GM18499 (cell line): ENCODE results near the gene ID1.
"Not testable (repeated sequence)": the region's sequence is repeated elsewhere in the genome, so short reads cannot be mapped to it uniquely, and the experiment has no call there.

Source experiments
- ATAC-seq: cut with Tn5 transposase; IDR thresholded peaks from one replicate; pipeline ENCODE4 v1.9.1; 2021; ENCODE audit warnings: moderate number of reproducible peaks; ENCODE audit not compliant: insufficient read depth, unreplicated experiment

ID1 gene

DNA sequence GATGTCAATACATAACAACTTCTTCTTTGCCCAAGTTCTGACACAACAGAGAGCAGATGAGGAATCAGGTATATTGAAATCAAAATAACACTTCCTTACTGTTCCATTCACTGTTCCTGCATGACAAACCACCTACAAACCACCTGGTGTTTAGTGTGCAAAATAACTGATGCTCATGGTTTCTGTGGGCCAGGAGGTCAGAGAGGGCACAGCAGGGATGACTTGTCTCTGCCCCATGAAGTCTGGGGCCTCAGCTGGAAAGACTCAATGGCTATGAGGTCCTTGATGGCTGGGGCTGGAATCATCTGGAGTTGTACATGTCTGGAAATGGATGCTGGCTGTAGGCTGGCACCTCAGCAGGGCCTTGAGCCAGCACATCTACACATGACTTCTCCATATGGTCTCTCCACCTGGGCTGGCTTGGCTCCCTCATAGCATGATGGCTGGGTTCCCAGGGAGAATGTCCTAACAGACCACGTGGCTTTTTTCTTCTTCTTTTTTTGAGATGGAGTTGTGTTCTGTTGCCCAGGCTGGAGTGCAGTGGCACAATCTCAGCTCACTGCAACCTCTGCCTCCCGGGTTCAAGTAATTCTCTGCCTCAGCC is 25.2 kb downstream of the ID1 start:
- ATAC-seq = no peak

DNA sequence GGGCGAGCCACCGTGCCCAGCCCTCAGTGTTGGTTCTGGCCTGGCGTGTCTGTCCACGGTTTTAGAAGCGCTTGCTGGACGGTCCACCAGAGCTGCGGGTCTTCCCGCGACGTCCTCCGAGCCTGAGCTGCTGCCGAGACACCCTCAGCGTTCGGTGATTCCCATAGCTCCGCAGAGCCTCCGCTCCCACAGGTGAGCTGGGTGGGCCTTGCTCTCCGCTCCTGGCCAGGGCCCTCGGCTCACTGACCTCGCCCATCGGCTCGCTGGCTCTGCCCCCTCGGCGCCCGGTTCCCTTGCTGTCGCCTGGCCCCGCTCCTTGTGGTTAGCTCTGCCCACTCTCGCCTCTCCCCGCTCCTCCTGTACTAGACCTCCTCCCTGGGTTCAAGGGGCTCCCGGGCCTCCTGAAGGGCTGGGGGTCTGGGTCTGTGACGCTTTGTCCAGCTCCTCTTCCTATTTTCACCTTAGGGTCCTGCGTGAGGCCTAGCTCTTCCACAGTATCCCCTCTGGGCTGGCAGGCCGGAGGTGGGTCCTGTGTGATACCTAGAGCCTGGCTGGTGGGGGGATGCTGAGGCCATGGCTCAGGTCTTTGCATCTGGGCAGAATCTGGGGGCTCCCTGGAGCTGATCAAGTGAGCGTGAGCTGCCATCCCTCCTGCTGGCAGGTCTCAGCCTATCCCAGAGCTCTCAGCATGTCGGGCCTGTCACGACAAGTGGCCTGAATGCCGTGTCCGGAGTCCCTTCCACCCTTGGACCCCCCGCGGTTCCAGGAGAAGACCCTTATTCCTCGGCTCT is 27.7 kb downstream of the ID1 start:
- no peak for ATAC-seq

DNA sequence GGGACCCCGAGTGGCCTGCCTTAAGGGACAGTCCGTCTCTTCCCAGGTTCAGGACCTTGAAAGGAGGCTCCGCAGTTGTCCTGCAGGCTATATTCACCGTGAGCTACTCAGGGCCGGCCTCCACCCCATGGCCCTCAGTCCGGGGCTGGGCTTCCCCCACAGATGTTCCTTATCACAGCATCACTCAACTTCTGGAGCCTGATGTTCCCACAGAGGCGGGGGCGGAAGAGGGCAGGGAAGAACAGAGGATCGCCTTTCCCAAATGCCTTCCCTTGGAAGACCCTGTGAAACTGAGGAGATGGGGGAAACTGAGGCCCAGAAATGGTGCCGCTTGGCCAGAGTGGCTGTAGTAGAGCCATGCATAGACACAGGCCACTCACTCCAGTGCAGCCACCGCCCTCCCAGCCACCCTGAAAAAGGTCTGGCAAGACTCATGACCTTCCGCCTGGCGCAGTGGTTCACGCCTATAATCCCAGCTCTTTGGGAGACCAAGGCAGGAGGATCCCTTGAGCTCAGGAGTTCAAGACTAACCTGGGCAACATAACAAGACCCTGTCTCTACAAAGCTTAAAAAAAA is 28.3 kb downstream of the ID1 start:
- no peak for ATAC-seq

DNA sequence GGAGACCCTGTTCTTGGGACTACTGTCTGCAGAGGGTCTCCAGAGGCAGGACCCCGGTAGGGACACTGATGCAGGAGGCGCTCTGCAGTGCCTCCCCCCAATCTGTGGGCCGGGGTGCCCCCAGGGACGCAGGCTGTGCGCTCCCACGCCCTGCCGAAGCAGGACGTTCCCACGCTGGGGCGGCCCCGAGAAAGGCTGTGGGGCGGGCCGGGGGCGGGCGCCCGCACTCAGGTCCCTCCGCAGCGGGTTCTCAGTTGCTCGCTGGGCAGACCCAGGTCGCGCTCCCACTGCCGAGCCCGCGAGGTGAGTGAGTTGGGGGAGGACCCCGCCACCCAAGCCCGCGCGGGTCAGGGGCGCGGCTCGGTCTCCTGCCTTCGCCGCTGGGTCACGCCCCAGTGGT is 32.6 kb downstream of the ID1 start, which contains the start of gene COX4I2:
COX4I2 (plus strand) TSS at position 253 of the 400 bp plus-strand sequence. CDS start 1,106 bp downstream, outside the sequence.
- no peak for ATAC-seq

DNA sequence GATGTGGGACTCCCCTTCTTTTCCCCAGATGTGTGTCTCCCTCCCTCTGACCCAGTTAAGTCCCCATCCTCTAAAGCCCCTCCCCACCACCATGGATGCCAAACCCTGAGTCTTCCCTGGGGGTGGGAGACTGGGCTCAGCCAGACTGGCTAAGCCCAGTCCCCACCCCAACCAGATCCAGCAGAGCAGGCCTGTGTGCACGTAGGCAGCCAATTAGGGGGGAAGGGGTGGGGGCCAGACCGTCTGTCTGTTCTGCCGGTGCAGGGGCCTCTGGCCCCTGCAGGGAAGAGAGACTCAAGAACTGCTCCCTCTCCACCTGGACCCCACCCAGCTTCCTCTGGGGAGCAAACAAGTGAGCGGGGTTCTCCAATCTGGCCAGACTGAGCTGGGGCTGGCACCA is 33.2 kb downstream of the ID1 start:
- no peak for ATAC-seq

GRCh38 chr20:31638816-31639215 is 33.7 kb downstream of the ID1 start:
- no peak for ATAC-seq

- ATAC-seq = no peak
These were observed 35.2 kb downstream of the ID1 start for GRCh38 chr20:31640259-31640658.

DNA sequence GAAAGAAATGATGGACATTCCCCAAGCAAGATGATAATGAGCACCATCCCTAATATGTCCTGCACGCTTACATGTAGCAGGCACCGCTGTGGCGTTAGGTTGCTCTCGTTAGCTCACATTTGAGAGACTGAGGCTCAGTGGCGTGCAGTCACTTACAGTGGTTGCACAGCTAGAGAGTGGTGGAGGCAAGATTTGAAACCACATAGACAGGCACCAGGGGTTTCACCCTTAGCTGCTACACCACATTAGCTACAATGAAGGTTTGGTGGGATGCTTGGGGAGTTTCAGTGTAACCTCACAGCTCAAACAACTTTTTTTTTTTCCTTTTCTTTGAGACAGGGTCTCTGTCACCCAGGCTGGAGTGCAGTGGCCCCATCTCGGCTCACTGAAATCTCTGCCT is 36.3 kb downstream of the ID1 start:
- ATAC-seq = no peak

GRCh38 chr20:31642837-31643236 is 37.7 kb downstream of the ID1 start:
- ATAC-seq = no peak

GRCh38 chr20:31643522-31643921 is 38.4 kb downstream of the ID1 start:
- no peak for ATAC-seq

DNA sequence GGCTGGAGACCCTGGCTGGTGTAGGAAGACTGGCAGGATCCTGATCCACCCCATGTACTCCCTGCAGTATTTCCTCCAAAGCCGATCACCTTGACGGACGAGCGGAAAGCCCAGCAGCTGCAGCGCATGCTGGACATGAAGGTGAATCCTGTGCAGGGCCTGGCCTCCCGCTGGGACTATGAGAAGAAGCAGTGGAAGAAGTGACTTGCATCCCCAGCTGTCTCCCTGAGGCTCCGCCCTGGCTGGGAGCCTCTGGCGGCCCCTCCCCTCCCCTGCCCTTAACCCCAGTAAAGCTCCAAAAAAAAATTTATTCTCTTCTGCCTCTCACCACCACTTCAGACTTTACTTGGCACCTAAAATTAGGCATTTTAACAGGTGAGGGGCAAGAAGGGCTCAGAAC is 39.6 kb downstream of the ID1 start:
- no peak for ATAC-seq

DNA sequence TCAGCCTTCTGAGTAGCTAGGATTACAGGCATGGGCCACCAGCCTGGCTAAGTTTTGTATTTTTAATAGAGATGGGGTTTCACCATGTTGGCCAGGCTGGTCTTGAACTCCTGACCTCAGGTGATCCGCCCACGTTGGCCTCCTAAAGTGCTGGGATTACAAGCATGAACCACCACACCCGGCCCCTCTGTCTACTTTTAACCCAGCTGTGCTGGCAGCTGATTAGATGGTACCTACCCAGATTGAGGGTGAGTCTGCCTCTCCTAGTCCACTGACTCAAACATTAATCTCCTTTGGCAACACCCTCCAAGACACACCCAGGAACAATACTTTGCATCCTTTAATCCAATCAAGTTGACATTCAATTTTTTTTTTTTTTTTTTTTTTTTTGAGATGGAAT is 43.0 kb downstream of the ID1 start:
- ATAC-seq = not testable (repeated sequence)

- no peak for ATAC-seq
These were observed 47.9 kb downstream of the ID1 start for GRCh38 chr20:31652917-31653396.

DNA sequence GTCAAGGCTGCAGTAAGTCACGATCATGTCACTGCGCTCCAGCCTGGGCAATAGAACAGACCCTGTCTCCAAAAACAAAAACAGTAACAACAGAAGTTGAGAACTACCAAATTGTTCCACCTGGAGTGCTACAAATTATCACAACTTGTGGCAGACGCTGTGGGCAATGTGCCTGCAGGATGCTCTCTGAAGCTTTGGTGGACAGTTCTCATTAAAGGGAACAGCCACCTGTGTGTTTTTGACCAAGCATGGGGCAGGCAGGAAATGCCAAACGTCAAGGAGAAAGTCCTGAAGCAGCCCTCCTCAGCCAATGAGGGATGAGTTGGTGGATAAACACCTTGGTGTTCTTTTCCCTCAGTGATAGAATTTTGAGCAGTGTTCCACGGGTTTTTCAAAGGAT is 48.5 kb downstream of the ID1 start:
- ATAC-seq = no peak

DNA sequence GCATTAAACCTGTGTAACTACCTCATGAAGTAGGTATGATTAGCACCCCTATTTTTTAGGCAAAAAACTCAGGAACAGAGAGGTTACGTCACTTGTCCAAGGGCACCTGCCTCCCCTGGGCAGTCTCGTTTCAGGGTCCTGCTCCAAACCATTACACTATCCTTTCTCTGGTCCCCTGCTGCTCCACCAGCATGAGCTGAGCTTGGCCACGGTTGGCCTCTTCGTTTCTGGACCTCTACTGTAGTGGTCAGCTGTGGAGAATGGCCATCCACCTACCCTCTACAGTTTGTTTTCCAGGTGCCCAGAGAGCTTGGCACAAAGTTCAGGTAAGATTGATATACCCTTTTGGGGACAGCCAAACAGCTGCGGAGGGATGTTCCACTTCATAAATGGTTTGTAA is 49.4 kb downstream of the ID1 start:
- no peak for ATAC-seq
